Esophagus muscularis mucosa (tissue), 4 donors: Measurements from ENCODE around the gene PRPF4.

Source experiments
- EP300 ChIP-seq: sonication (generic); formaldehyde crosslinking; IDR thresholded peaks from one replicate; pipeline ENCODE4 v1.6.1; 2017; ENCODE audit warnings: antibody characterized with exemption
- POLR2A ChIP-seq: fragments of 450-650 bp; IDR thresholded peaks from one replicate; pipeline ENCODE4 v1.6.1; 2017; ENCODE audit warnings: antibody characterized with exemption, moderate library complexity, mild to moderate bottlenecking, low read depth
- POLR2AphosphoS5 ChIP-seq, 2 donors: sonication (generic); formaldehyde crosslinking; IDR thresholded peaks; one replicate each; pipeline ENCODE4 v1.6.1; 2017; ENCODE audit warnings: antibody characterized with exemption in 2 of 2
- TF ChIP-seq, protein P1 (sequence below), 3 experiments: fragments of 200-600 bp in 2 of 3; fragments of 450-650 bp in 1 of 3; sonication (generic) in 2 of 3; IDR thresholded peaks; one replicate each; pipeline ENCODE4 v1.5.1; 2017 to 2019; ENCODE audit warnings: antibody characterized with exemption in 3 of 3, mild to moderate bottlenecking in 2 of 3, moderate library complexity in 1 of 3

DNA sequence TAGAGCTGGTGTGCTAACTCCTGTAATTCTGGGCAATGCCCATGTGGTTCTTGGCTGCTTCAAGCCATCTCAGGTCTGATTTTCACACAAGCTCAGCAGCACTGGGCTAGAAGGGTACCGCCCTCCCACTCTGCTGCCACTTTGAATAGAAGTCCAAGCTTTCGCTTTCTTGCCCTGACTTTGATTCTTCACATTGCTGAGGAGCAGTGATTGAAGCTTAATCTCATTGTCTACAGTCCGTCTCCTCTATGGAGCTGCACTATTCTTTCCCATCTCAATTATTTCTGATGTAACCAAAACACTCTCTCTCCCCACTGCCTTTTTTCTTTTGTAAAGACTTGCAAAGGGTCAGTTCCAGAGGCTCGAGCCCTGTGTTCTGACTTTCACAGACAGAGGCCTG lies 40.6 kb downstream of the PRPF4 start:
- TF ChIP-seq, protein P1, sequence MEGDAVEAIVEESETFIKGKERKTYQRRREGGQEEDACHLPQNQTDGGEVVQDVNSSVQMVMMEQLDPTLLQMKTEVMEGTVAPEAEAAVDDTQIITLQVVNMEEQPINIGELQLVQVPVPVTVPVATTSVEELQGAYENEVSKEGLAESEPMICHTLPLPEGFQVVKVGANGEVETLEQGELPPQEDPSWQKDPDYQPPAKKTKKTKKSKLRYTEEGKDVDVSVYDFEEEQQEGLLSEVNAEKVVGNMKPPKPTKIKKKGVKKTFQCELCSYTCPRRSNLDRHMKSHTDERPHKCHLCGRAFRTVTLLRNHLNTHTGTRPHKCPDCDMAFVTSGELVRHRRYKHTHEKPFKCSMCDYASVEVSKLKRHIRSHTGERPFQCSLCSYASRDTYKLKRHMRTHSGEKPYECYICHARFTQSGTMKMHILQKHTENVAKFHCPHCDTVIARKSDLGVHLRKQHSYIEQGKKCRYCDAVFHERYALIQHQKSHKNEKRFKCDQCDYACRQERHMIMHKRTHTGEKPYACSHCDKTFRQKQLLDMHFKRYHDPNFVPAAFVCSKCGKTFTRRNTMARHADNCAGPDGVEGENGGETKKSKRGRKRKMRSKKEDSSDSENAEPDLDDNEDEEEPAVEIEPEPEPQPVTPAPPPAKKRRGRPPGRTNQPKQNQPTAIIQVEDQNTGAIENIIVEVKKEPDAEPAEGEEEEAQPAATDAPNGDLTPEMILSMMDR (IDR thresholded peaks at IDR 0.05) = no peak
- no peak for TF ChIP-seq POLR2A
- no peak for TF ChIP-seq EP300
- no peak for TF ChIP-seq POLR2AphosphoS5 (IDR thresholded peaks at IDR 0.05)
